Left ventricle myocardium inferior (tissue), 1 donor: ENCODE results near the gene CASP1. TPM values are rescaled to one million over a fixed set of nuclear protein-coding genes. Genes with fewer than 3 reads are reported as not detected.

ENCODE experiments used
- DNase-seq: peaks from one replicate; pipeline ENCODE4 v3.0.0-alpha.2; 2020
- H3K27ac ChIP-seq: fragments of 200-600 bp; replicated peaks from 2 replicates; pipeline ENCODE4 v1.8.0; 2021
- H3K27me3 ChIP-seq: fragments of 200-600 bp; 2 replicates; pipeline ENCODE4 v1.8.0; 2021; ENCODE audit warnings: low read depth
- H3K36me3 ChIP-seq: fragments of 200-600 bp; 2 replicates; pipeline ENCODE4 v1.8.0; 2021
- H3K4me1 ChIP-seq: fragments of 200-600 bp; 2 replicates; pipeline ENCODE4 v1.8.0; 2021
- H3K4me3 ChIP-seq: fragments of 200-600 bp; 2 replicates; pipeline ENCODE4 v1.8.0; 2021; ENCODE audit warnings: mild to moderate bottlenecking, moderate library complexity
- H3K9me3 ChIP-seq: fragments of 200-600 bp; replicated peaks from 2 replicates; pipeline ENCODE4 v1.8.0; 2021
- CTCF ChIP-seq: fragments of 200-600 bp; IDR thresholded peaks from 2 replicates; pipeline ENCODE4 v1.8.0; 2021; ENCODE audit warnings: antibody characterized with exemption, mild to moderate bottlenecking, borderline replicate concordance
- intact Hi-C: fragments of 100-400 bp; cut with micrococcal nuclease; formaldehyde crosslinking; loops from one replicate; pipeline ENCODE4 v1.11.0; 2022
- total RNA-seq: library from RNA; stranded (reverse); fragmentation: NEBNext Ultra II Directional; extraction: Animal tissue kit (Norgen Biotek cat#: 25700); gene quantifications from one replicate; pipeline ENCODE4 v1.2.1, GENCODE V29; 2021
- donor health status: DM: no; HTN: yes; CAD: no; lungs with severe emphysema.

The CASP1 gene
- total RNA-seq, 1 donor from 2014 or later = 11.8 TPM

DNA sequence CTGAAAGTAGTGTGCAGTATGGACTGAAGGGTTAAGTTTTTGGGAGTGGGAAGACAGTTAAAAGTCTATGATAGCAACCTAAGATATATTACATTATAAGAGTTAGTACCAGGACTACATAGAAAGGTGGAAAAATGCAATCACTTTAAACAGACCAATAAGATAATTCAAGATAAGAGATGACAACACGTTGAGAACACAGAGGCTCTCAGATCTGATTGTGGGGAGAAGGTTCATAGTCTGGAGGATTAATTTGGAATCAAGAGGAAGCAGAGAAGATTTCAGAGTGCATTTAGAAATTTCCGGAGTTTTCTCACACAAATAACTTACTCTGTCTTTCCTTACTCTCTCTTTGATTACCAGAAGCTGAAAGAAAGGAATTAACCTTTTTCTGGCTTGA, 12.4 kb downstream of the CASP1 start:
- H3K27me3 ChIP-seq = no peaks in the 10 kb centered on the region
- H3K9me3 ChIP-seq = peaks cover 10% of the 10 kb centered on the region
- no peak overlapping the region for H3K27ac ChIP-seq
- H3K4me3 ChIP-seq = no peak overlapping the region
- peaks cover 22% of the 10 kb centered on the region for H3K36me3 ChIP-seq
- H3K4me1 ChIP-seq = no peaks in the 10 kb centered on the region
- no peak for TF ChIP-seq CTCF
- DNase-seq = no peak
- intact Hi-C loops = no loop called here

GRCh38 chr11:105007463-105007862, 27.5 kb downstream of the CASP1 start:
- TF ChIP-seq CTCF = no peak
- no peak overlapping the region for H3K27ac ChIP-seq
- intact Hi-C loops = no loop called here
- no peaks in the 10 kb centered on the region for H3K27me3 ChIP-seq
- no peak for DNase-seq
- no peak overlapping the region for H3K4me3 ChIP-seq
- no peaks in the 10 kb centered on the region for H3K4me1 ChIP-seq
- no peaks in the 10 kb centered on the region for H3K36me3 ChIP-seq
- no peaks in the 10 kb centered on the region for H3K9me3 ChIP-seq

DNA sequence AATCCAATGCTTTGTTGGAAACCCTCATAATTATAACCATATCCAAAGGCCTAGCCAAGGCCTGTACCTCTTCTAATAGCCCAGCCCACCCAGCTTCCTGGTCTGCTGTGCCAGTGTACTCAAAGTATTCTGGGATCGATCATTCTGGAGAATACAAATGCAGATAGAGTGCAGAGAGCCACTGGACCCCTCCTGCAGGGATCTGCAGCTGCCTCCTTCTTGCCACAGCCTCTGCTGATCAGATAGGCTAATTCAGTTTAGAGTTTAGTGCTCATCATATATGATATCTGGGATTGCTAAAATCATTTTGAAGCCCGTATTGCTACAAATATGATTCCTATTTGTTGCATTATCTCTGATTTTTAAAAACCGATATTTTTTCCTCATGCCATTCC, 29.5 kb downstream of the CASP1 start:
- intact Hi-C loops = no loop called here
- Histone ChIP-seq H3K27me3 (no peaks in the 10 kb centered on the region), H3K9me3 (no peaks in the 10 kb centered on the region), H3K4me3 (no peak overlapping the region), H3K27ac (no peak overlapping the region), H3K4me1 (no peaks in the 10 kb centered on the region), H3K36me3 (no peaks in the 10 kb centered on the region)
- TF ChIP-seq CTCF = no peak
- DNase-seq = no peak

GRCh38 chr11:105004021-105004420, 30.9 kb downstream of the CASP1 start:
- no peak overlapping the region for H3K4me3 ChIP-seq
- H3K36me3 ChIP-seq = no peaks in the 10 kb centered on the region
- intact Hi-C loops = no loop called here
- H3K27ac ChIP-seq = no peak overlapping the region
- no peak for DNase-seq
- no peaks in the 10 kb centered on the region for H3K4me1 ChIP-seq
- no peak for TF ChIP-seq CTCF
- H3K27me3 ChIP-seq = no peaks in the 10 kb centered on the region
- no peaks in the 10 kb centered on the region for H3K9me3 ChIP-seq

DNA sequence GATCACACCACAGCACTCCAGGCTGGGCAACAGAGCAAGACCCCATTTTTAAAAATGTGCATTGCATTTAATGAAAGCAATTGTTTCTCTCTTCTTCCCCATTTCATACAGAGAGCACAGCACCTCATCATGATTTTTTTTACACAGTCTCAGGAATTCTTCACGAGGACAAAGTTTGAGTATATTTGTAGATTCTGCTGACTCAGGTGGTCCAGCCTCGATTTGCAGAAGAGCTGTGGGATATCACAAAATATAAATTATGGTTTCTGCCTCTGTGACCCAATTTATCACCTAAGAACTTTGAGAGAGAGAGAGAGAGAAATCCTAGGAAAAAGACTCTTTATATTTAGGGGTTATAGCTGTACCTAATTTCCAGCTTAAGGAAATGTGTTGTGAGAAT, 31.8 kb downstream of the CASP1 start:
- Histone ChIP-seq H3K9me3 (no peaks in the 10 kb centered on the region), H3K27ac (no peak overlapping the region), H3K27me3 (no peaks in the 10 kb centered on the region), H3K36me3 (no peaks in the 10 kb centered on the region), H3K4me3 (no peak overlapping the region), H3K4me1 (no peaks in the 10 kb centered on the region)
- intact Hi-C loops = no loop called here
- no peak for DNase-seq
- TF ChIP-seq CTCF = no peak

DNA sequence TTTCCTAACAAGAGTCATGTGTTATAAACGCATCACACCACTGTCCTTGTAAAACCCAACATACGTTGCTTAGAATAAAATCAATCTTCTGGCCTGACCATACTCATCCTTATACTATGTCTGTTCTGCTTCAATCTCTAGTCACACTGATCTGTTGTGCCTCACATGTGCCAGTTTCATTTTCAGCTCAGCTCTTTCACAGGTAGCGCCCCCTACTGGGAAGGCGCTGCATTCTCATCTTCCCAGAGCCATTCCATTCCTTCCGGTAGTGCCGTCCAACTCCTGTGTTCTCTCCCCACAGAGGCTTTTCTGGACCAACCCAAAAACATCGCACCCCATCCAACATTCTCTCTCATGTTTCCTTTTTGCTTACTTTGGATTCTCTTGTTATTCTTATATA, 34.1 kb downstream of the CASP1 start:
- no peaks in the 10 kb centered on the region for H3K27me3 ChIP-seq
- no peak for DNase-seq
- H3K9me3 ChIP-seq = no peaks in the 10 kb centered on the region
- peak; percentile 61 for TF ChIP-seq CTCF
- H3K4me1 ChIP-seq = no peaks in the 10 kb centered on the region
- intact Hi-C loops = no loop called here
- no peak overlapping the region for H3K27ac ChIP-seq
- H3K36me3 ChIP-seq = no peaks in the 10 kb centered on the region
- no peak overlapping the region for H3K4me3 ChIP-seq
